Heart left ventricle (tissue), 16 donors: ENCODE results near the gene CDK19. TPM values are rescaled to one million over a fixed set of nuclear protein-coding genes. Genes with fewer than 3 reads are reported as not detected.

Source experiments
- ATAC-seq, 4 donors: fragments of 200-7000 bp; cut with Tn5 transposase; one replicate each; pipeline ENCODE4 v1.9.1; 2020 to 2022; ENCODE audit warnings: moderate library complexity in 4 of 4, mild to moderate bottlenecking in 3 of 4, moderate number of reproducible peaks in 1 of 4
- DNase-seq, 5 donors: peaks; one replicate each; pipeline ENCODE4 v3.0.0-alpha.2; 2020
- H3K27ac ChIP-seq, 12 donors: fragments of 200-600 bp; sonication (generic) in 4 of 12; one replicate each; pipeline versions ENCODE4 v1.5.0 to v1.8.0; 2016 to 2022; ENCODE audit warnings: mild to moderate bottlenecking in 2 of 12
- H3K27me3 ChIP-seq, 9 donors: fragments of 200-600 bp; sonication (generic) in 2 of 9; one replicate each; pipeline versions ENCODE4 v1.5.1 to v1.8.0; 2016 to 2022; ENCODE audit warnings: mild to moderate bottlenecking in 3 of 9
- H3K36me3 ChIP-seq, 9 donors: fragments of 200-600 bp; sonication (generic) in 2 of 9; one replicate each; pipeline versions ENCODE4 v1.5.0 to v1.8.0; 2018 to 2022; ENCODE audit warnings: mild to moderate bottlenecking in 2 of 9
- H3K4me1 ChIP-seq, 12 donors: fragments of 200-600 bp; sonication (generic) in 4 of 12; one replicate each; pipeline versions ENCODE4 v1.5.0 to v1.8.0; 2016 to 2022; ENCODE audit warnings: mild to moderate bottlenecking in 3 of 12
- H3K4me3 ChIP-seq, 12 donors: fragments of 200-600 bp; sonication (generic) in 4 of 12; one replicate each; pipeline versions ENCODE4 v1.5.0 to v1.8.0; 2017 to 2022; ENCODE audit warnings: mild to moderate bottlenecking in 9 of 12, moderate library complexity in 4 of 12
- H3K9me3 ChIP-seq, 12 donors: fragments of 200-600 bp; sonication (generic) in 4 of 12; one replicate each; pipeline versions ENCODE4 v1.5.0 to v1.8.0; 2016 to 2022; ENCODE audit warnings: mild to moderate bottlenecking in 1 of 12
- CTCF ChIP-seq, 12 donors: fragments of 200-600 bp; sonication (generic) in 4 of 12; IDR thresholded peaks; one replicate each; pipeline versions ENCODE4 v1.5.0 to v1.8.0; 2018 to 2022; ENCODE audit warnings: antibody characterized with exemption in 12 of 12, mild to moderate bottlenecking in 5 of 12
- POLR2A ChIP-seq, 2 donors: fragments of 450-650 bp; IDR thresholded peaks; one replicate each; pipeline ENCODE4 v1.6.1; 2017; ENCODE audit warnings: antibody characterized with exemption in 2 of 2, mild to moderate bottlenecking in 2 of 2, moderate library complexity in 2 of 2
- WGBS, 4 donors: extraction: QIAGEN DNeasy Blood & Tissue Kit in 2 of 4; methylation state at CpG; one replicate each; pipeline versions ENCODE4 v1.1.5 to v1.1.7; 2013 to 2018; 5-methylcytosine and 5-hydroxymethylcytosine counted together
- intact Hi-C, 10 donors: fragments of 100-400 bp; cut with DNase I; formaldehyde crosslinking; loops; one replicate each; pipeline versions ENCODE4 v1.11.1 to v1.14.2; 2022
- long read RNA-seq, 3 donors: library from polyadenylated mRNA; unstranded; transcript quantifications; one replicate each; pipeline ENCODE4 v2.0.0, GENCODE V29; 2020 to 2021
- polyA plus RNA-seq, 2 donors: library from polyadenylated mRNA; stranded (reverse); fragments of 200-250 nt; gene quantifications; one replicate each; pipeline ENCODE4 v1.2.3, GENCODE V29; 2013
- total RNA-seq, 9 donors: library from RNA; depleted of rRNA in 2 of 9; stranded (reverse); fragments of >200 nt in 2 of 9; fragmentation: NEBNext Ultra II Directional in 3 of 9; extraction: Animal tissue kit (Norgen Biotek cat#: 25700) in 3 of 9; gene quantifications; one replicate each; pipeline versions ENCODE4 v1.1.0 to v1.2.4, GENCODE V29; 2016 to 2023
- donor health status: ischemic (EF 13 %, LVEDD 7.1; RV severe dilation, severe dysfunction).
- donor health status: healthy with polysubstance abuse.
- donor health status: DM: no; HTN: yes; CAD: no.
- donor health status: DM: no; HTN: no; CAD: no.
- donor health status: ischemic (EF 25% LVEDD 6.9; RV normal size, moderate dysfunction).
- donor health status: ischemic (EF 25% LVEDD 5.7; RV mildly dilated, moderate dysfunction).
- donor health status: healthy.
- donor health status: DM: yes; HTN: yes; CAD: no.
- donor health status: ischemic (EF 35%, LVEDD 5.7; RV mildly dilated, moderate dysfunction).
- donor health status: nonischemic (EF 11% LVEDD 7.7; RV severe dilation, severe dysfunction).
- donor health status: DM: yes; HTN: yes; CAD: no.
- donor health status: PGD.
- donor health status: ischemic (EF 29% LVEDD 5.4; RV normal size, mild dysfunction).
- donor health status: nonischemic (EF 23%, LVEDD 6.1; RV moderate dilation, normal function).

The CDK19 gene
- total RNA-seq = 10 to 100 TPM in 3 of 9 donors, 1 to 10 TPM in 6; 5.0 to 16.3 (median 9.2) TPM
- polyA plus RNA-seq = 1 to 10 TPM; 3.8 to 6.7 TPM
- long read RNA-seq, donor 1, partial matches to known transcripts = 0 of 7 reads
- long read RNA-seq, donor 1, other reads (novel, unspliced or antisense) = 6 of 7 reads
- long read RNA-seq, donor 2, full-length matches to known transcripts = 1 of 1 reads
- long read RNA-seq, donor 2, partial matches to known transcripts = 0 of 1 reads
- long read RNA-seq, donor 2, other reads (novel, unspliced or antisense) = 0 of 1 reads
- long read RNA-seq, donor 3, partial matches to known transcripts = 1 of 5 reads
- long read RNA-seq, donor 3, other reads (novel, unspliced or antisense) = 4 of 5 reads

- TF ChIP-seq POLR2A (IDR thresholded peaks at IDR 0.05) = peak in 1 of 2 donors; percentile 59
- TF ChIP-seq CTCF (IDR thresholded peaks at IDR 0.05) = no peak
- H3K4me1 ChIP-seq = peaks cover 0 to 48% (median 10%) of the 10 kb centered on the region in 12 donors
- intact Hi-C loops = loop anchor here (1.0 to 10.0 kb wide), 13 partner anchors 57 to 291 kb away; partner anchors contain the start of genes AMD1 (in 6 of the 10), GTF3C6 (in 4 of the 10) and RPF2 (in 2 of the 10)
- H3K27ac ChIP-seq = peak within 1 kb of the TSS; percentile 83 to 98 (median 94)
- peak within 1 kb of the TSS; percentile 52 to 98 (median 94) for H3K4me3 ChIP-seq
- WGBS, 4 donors = 1 to 3% (median 1%) methylated on average over 24 to 48 of the region's 48 CpGs
- H3K9me3 ChIP-seq = no peaks in the 10 kb centered on the region
- DNase-seq (peak; percentile 98 to 99 (median 98)), ATAC-seq (peak; percentile 97 to 98 (median 98))
- no peaks in the 10 kb centered on the region for H3K36me3 ChIP-seq
- H3K27me3 ChIP-seq = no peaks in the 10 kb centered on the region
Measured at GRCh38 chr6:110815411-110816409, at the start of gene CDK19. Gene CDK19 (minus strand): TSS chr6:110815469. CDS start chr6:110815136, 333 bp downstream.

- intact Hi-C loops = no loop called here
Measured at GRCh38 chr6:110864824-110865223, 49.6 kb upstream of the CDK19 start.

DNA sequence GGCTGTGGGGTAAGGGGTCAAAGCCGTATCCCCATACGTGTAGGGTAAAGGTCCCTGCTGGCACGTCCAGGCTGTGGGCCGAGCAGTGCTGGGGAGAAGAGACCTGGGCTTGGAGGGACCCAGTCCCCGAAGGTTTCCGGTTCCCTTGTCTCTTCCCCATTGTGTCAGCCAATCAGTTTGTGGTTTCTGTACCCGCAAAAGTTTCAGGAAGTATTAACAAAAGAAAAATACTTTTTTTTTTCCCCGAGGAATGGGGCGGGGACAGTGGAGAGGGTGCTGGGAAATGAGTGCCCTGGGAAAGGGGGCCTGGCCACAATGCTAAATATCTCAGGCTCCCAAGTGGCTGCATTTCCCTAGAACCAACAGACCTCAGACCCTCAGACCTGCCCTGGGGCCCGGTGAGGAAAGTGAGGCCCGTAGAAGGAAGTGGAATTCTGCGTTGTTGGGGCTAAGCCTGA, 44.1 kb upstream of the CDK19 start:
- WGBS, 4 donors = 80 to 86% (median 86%) methylated on average over 12 of the region's 12 CpGs
- Histone ChIP-seq H3K4me3 (peak overlapping the region in 1 of 12 donors; percentile 40), H3K9me3 (no peaks in the 10 kb centered on the region), H3K27me3 (no peaks in the 10 kb centered on the region), H3K27ac (peak overlapping the region in 1 of 12 donors; percentile 64), H3K36me3 (no peaks in the 10 kb centered on the region), H3K4me1 (no peaks in the 10 kb centered on the region)
- peak in 4 of 5 donors; percentile 15 to 39 (median 36) for DNase-seq
- TF ChIP-seq POLR2A (IDR thresholded peaks at IDR 0.05) = no peak
- TF ChIP-seq CTCF (IDR thresholded peaks at IDR 0.05) = no peak
- intact Hi-C loops = no loop called here
- peak in 2 of 4 donors; percentile 49 to 53 for ATAC-seq

More at GRCh38 chr6:110864824-110865223, 49.6 kb upstream of the CDK19 start:
- H3K36me3 ChIP-seq = no peaks in the 10 kb centered on the region
- 53 to 64% (median 57%) methylated on average over 2 of the region's 2 CpGs for WGBS, 4 donors
- no peak overlapping the region for H3K27ac ChIP-seq
- H3K27me3 ChIP-seq = no peaks in the 10 kb centered on the region
- H3K9me3 ChIP-seq = no peaks in the 10 kb centered on the region
- ATAC-seq = no peak
- DNase-seq = no peak
- H3K4me3 ChIP-seq = no peak overlapping the region
- H3K4me1 ChIP-seq = peaks cover 0 to 14% (median 0%) of the 10 kb centered on the region in 12 donors
- TF ChIP-seq POLR2A (IDR thresholded peaks at IDR 0.05) (no peak), CTCF (IDR thresholded peaks at IDR 0.05) (no peak)
